ENCODE data around the gene IGFL2. TPM values are rescaled to one million over a fixed set of nuclear protein-coding genes. Genes with fewer than 3 reads are reported as not detected.

Gene IGFL2
- total RNA-seq, 1 experiment from 2014 or later, result not detected

DNA sequence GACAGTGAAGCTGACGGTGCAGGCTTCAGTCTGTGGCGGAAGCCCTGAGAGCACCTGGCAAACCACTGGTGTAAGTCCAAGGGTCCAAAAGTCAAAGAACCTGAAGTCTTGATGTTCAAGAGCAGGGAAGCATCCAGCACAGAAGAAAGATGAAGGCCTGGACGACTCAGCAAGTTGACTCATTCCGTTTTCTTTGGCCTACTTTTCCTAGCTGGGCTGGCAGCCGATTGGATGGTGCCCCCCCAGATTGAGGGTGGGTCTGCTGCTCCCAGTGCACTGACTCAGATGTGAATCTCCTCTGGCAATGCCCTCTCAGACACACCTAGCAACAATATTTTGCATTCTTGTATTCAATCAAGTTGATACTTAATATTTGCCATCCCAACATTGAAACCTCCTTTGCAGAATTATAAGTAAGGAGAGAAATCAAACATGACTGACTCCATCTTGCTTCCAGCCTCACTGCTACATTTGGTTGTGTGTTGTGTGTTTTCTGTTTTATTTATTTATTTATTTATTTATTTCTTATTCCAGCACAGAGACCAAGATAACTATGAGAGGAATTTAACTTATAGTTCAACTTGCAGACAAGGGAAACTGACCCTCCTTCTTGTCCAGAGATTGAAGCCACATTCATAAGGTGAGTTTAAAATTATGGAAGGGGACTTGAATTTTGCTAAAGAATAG, 32.8 kb downstream of the IGFL2 start:
- no peak overlapping the region for H3K4me3 ChIP-seq (ENCODE audit: low read depth in 2 of 2, low read length in 2 of 2)
- CTCF ChIA-PET, result no interaction called here
- no peaks in the 10 kb centered on the region for H3K4me1 ChIP-seq (ENCODE audit: control insufficient read depth, insufficient read depth, low read length)
- no TSS peak for BruUV-seq (replicated peaks)
- H3K36me3 ChIP-seq (ENCODE audit: control insufficient read depth, insufficient read depth, low read length), result no peaks in the 10 kb centered on the region
- H3K27me3 ChIP-seq (ENCODE audit: control insufficient read depth, insufficient read depth, low read length), result no peaks in the 10 kb centered on the region
- no peak for ATAC-seq
- POLR2A ChIA-PET, result no interaction called here
- in situ Hi-C loops (cut with HindIII; ENCODE audit: low pct_unique_long_range_greater_than_20kb, low sequenced_read_pairs) (no loop called here), intact Hi-C loops (cut with micrococcal nuclease; ENCODE audit: unreplicated experiment) (no loop called here)
- H3K27ac ChIP-seq (ENCODE audit: low read length), result no peak overlapping the region
- TF ChIP-seq, protein P1, sequence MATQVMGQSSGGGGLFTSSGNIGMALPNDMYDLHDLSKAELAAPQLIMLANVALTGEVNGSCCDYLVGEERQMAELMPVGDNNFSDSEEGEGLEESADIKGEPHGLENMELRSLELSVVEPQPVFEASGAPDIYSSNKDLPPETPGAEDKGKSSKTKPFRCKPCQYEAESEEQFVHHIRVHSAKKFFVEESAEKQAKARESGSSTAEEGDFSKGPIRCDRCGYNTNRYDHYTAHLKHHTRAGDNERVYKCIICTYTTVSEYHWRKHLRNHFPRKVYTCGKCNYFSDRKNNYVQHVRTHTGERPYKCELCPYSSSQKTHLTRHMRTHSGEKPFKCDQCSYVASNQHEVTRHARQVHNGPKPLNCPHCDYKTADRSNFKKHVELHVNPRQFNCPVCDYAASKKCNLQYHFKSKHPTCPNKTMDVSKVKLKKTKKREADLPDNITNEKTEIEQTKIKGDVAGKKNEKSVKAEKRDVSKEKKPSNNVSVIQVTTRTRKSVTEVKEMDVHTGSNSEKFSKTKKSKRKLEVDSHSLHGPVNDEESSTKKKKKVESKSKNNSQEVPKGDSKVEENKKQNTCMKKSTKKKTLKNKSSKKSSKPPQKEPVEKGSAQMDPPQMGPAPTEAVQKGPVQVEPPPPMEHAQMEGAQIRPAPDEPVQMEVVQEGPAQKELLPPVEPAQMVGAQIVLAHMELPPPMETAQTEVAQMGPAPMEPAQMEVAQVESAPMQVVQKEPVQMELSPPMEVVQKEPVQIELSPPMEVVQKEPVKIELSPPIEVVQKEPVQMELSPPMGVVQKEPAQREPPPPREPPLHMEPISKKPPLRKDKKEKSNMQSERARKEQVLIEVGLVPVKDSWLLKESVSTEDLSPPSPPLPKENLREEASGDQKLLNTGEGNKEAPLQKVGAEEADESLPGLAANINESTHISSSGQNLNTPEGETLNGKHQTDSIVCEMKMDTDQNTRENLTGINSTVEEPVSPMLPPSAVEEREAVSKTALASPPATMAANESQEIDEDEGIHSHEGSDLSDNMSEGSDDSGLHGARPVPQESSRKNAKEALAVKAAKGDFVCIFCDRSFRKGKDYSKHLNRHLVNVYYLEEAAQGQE (IDR thresholded peaks at IDR 0.05; ENCODE audit: insufficient read depth in 1 of 2, low read depth in 2 of 2, low read length in 1 of 2), result no peak
- TF ChIP-seq, protein P2, sequence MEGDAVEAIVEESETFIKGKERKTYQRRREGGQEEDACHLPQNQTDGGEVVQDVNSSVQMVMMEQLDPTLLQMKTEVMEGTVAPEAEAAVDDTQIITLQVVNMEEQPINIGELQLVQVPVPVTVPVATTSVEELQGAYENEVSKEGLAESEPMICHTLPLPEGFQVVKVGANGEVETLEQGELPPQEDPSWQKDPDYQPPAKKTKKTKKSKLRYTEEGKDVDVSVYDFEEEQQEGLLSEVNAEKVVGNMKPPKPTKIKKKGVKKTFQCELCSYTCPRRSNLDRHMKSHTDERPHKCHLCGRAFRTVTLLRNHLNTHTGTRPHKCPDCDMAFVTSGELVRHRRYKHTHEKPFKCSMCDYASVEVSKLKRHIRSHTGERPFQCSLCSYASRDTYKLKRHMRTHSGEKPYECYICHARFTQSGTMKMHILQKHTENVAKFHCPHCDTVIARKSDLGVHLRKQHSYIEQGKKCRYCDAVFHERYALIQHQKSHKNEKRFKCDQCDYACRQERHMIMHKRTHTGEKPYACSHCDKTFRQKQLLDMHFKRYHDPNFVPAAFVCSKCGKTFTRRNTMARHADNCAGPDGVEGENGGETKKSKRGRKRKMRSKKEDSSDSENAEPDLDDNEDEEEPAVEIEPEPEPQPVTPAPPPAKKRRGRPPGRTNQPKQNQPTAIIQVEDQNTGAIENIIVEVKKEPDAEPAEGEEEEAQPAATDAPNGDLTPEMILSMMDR (IDR thresholded peaks at IDR 0.05), result no peak
- no peak for TF ChIP-seq POLR2AphosphoS5 (IDR thresholded peaks at IDR 0.05; ENCODE audit: low read depth, low read length)
- TF ChIP-seq SIN3A (IDR thresholded peaks at IDR 0.05; ENCODE audit: borderline replicate concordance, insufficient read depth, low read depth, low read length), result no peak
- TF ChIP-seq TCF7L2 (IDR thresholded peaks at IDR 0.05; ENCODE audit: low read depth, low read length), result no peak
- H3K9me3 ChIP-seq (ENCODE audit: control insufficient read depth, insufficient read depth, low read depth, low read length), result no peaks in the 10 kb centered on the region
- DNase-seq (ENCODE audit: low read depth, low spot score), result no peak

DNA sequence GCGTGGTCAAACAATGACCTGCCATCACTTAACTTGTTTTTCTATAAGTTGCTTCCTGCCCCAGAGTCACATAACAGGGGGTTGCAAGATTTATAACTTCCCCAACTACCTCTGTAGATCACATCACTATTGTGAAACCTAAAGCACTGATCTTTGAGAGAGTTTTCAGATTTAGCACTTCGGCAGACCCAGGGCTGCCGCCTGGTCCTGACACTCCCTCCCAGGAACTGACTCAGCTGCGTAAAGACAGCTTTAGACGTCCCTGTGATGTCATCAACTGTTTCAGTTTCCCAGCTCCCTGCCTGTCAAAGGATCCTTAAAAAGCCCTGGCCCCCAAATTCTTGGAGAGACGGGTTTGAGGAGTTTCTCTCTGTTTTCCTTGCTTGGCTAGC, 33.3 kb downstream of the IGFL2 start:
- Histone ChIP-seq H3K36me3 (ENCODE audit: control insufficient read depth, insufficient read depth, low read length) (no peaks in the 10 kb centered on the region), H3K4me1 (ENCODE audit: control insufficient read depth, insufficient read depth, low read length) (no peaks in the 10 kb centered on the region), H3K27ac (ENCODE audit: low read length) (no peak overlapping the region), H3K4me3 (ENCODE audit: low read depth in 2 of 2, low read length in 2 of 2) (no peak overlapping the region), H3K27me3 (ENCODE audit: control insufficient read depth, insufficient read depth, low read length) (no peaks in the 10 kb centered on the region), H3K9me3 (ENCODE audit: control insufficient read depth, insufficient read depth, low read depth, low read length) (no peaks in the 10 kb centered on the region)
- in situ Hi-C loops (cut with HindIII; ENCODE audit: low pct_unique_long_range_greater_than_20kb, low sequenced_read_pairs) (no loop called here), intact Hi-C loops (cut with micrococcal nuclease; ENCODE audit: unreplicated experiment) (no loop called here)
- ATAC-seq, result no peak
- TF ChIP-seq, protein P2 (IDR thresholded peaks at IDR 0.05), result no peak
- TF ChIP-seq SIN3A (IDR thresholded peaks at IDR 0.05; ENCODE audit: borderline replicate concordance, insufficient read depth, low read depth, low read length) (no peak), TCF7L2 (IDR thresholded peaks at IDR 0.05; ENCODE audit: low read depth, low read length) (no peak), POLR2AphosphoS5 (IDR thresholded peaks at IDR 0.05; ENCODE audit: low read depth, low read length) (no peak)
- TF ChIP-seq, protein P1 (IDR thresholded peaks at IDR 0.05; ENCODE audit: insufficient read depth in 1 of 2, low read depth in 2 of 2, low read length in 1 of 2), result no peak
- BruUV-seq (replicated peaks), result no TSS peak
- POLR2A ChIA-PET, result no interaction called here
- CTCF ChIA-PET, result no interaction called here
- DNase-seq (ENCODE audit: low read depth, low spot score), result no peak

Data from Panc1 (cell line).